HG03469 (cell line): ENCODE data around the gene CLIP3.
"Not testable (repeated sequence)": the region's sequence is repeated elsewhere in the genome, so short reads cannot be mapped to it uniquely, and the experiment has no call there.

ENCODE experiments used
- ATAC-seq: cut with Tn5 transposase; IDR thresholded peaks from one replicate; pipeline ENCODE4 v1.9.1; 2021; ENCODE audit warnings: mild to moderate bottlenecking, moderate library complexity, moderate number of reproducible peaks; ENCODE audit not compliant: unreplicated experiment

Gene CLIP3

GRCh38 chr19:35983177-35983576 is 49.5 kb downstream of the CLIP3 start:
- ATAC-seq, result no peak

- not testable (repeated sequence) for ATAC-seq
These were observed 51.7 kb downstream of the CLIP3 start for GRCh38 chr19:35980997-35981396.

GRCh38 chr19:35978832-35979365 is 53.8 kb downstream of the CLIP3 start:
- ATAC-seq, result no peak

- no peak for ATAC-seq
These were observed 54.4 kb downstream of the CLIP3 start for GRCh38 chr19:35978271-35978670.

- ATAC-seq, result no peak
These were observed 55.0 kb downstream of the CLIP3 start for GRCh38 chr19:35977446-35978222.

- ATAC-seq, result no peak
These were observed 57.0 kb downstream of the CLIP3 start for GRCh38 chr19:35975608-35976214.

GRCh38 chr19:35973487-35973886 is 59.2 kb downstream of the CLIP3 start:
- no peak for ATAC-seq

- ATAC-seq, result no peak
These were observed 65.9 kb downstream of the CLIP3 start for GRCh38 chr19:35966771-35967170.
